Right lobe of liver (tissue), 6 donors: ENCODE measurements around the gene QTRT2. TPM values are rescaled to one million over a fixed set of nuclear protein-coding genes. Genes with fewer than 3 reads are reported as not detected.

Experiments
- ATAC-seq, 4 donors: fragments of 200-7000 bp; cut with Tn5 transposase; one replicate each; pipeline ENCODE4 v1.9.1; 2020; ENCODE audit warnings: mild to moderate bottlenecking in 4 of 4, moderate library complexity in 4 of 4
- DNase-seq, 3 donors: peaks; one replicate each; pipeline ENCODE4 v3.0.0-alpha.2; 2020
- H3K27ac ChIP-seq, 3 donors: fragments of 200-600 bp; one replicate each; pipeline ENCODE4 v1.8.0; 2022
- H3K27me3 ChIP-seq, 2 donors: fragments of 200-600 bp; one replicate each; pipeline ENCODE4 v1.8.0; 2022
- H3K36me3 ChIP-seq, 4 donors: fragments of 200-600 bp; sonication (generic) in 1 of 4; one replicate each; pipeline versions ENCODE4 v1.5.1 to v1.8.0; 2017 to 2022; ENCODE audit warnings: control low read depth in 1 of 4
- H3K4me1 ChIP-seq, 4 donors: fragments of 200-600 bp; sonication (generic) in 1 of 4; one replicate each; pipeline versions ENCODE4 v1.5.1 to v1.8.0; 2017 to 2022; ENCODE audit warnings: control low read depth in 1 of 4
- H3K4me3 ChIP-seq, 3 donors: fragments of 200-600 bp; one replicate each; pipeline ENCODE4 v1.8.0; 2022
- H3K9me3 ChIP-seq, 4 donors: fragments of 200-600 bp; sonication (generic) in 1 of 4; one replicate each; pipeline versions ENCODE4 v1.5.1 to v1.8.0; 2017 to 2022; ENCODE audit warnings: control low read depth in 1 of 4
- POLR2A ChIP-seq: fragments of 450-650 bp; IDR thresholded peaks from one replicate; pipeline ENCODE4 v1.6.1; 2017; ENCODE audit warnings: antibody characterized with exemption, mild to moderate bottlenecking
- WGBS: methylation state at CpG from one replicate; pipeline ENCODE4 v1.1.6; 2018; ENCODE audit warnings: low coverage, low lambda C conversion rate; ENCODE audit not compliant: insufficient coverage; ENCODE audit errors: missing lambda C conversion rate; 5-methylcytosine and 5-hydroxymethylcytosine counted together
- intact Hi-C, 2 donors: fragments of 100-400 bp; cut with DNase I; formaldehyde crosslinking; loops; one replicate each; pipeline versions ENCODE4 v1.11.2 to v1.14.1; 2022
- total RNA-seq, 6 experiments: library from RNA; depleted of rRNA in 2 of 6; stranded (reverse); fragments of >200 nt in 2 of 6; fragmentation: NEBNext Ultra II Directional in 3 of 6; extraction: Animal tissue kit (Norgen Biotek cat#: 25700) in 3 of 6; gene quantifications; one replicate each; pipeline versions ENCODE4 v1.1.0 to v1.2.4, GENCODE V29; 2016 to 2023
- TF ChIP-seq, protein P1 (sequence below), 4 donors: fragments of 200-600 bp in 3 of 4; fragments of 450-650 bp in 1 of 4; IDR thresholded peaks; one replicate each; pipeline versions ENCODE4 v1.5.1 to v1.8.0; 2016 to 2022; ENCODE audit warnings: antibody characterized with exemption in 4 of 4, mild to moderate bottlenecking in 2 of 4
- donor health status: DM: no; HTN: yes; CAD: no.
- donor health status: DM: no; HTN: no; CAD: no.
- donor health status: DM: no; HTN: no; CAD: no.
- donor health status: DM: no; HTN: yes; CAD: no.
- donor health status: DM: no; HTN: yes; CAD: no.

Gene QTRT2
- total RNA-seq, 6 experiments from 2014 or later, result 6.3 to 9.8 (median 7.8) TPM

DNA sequence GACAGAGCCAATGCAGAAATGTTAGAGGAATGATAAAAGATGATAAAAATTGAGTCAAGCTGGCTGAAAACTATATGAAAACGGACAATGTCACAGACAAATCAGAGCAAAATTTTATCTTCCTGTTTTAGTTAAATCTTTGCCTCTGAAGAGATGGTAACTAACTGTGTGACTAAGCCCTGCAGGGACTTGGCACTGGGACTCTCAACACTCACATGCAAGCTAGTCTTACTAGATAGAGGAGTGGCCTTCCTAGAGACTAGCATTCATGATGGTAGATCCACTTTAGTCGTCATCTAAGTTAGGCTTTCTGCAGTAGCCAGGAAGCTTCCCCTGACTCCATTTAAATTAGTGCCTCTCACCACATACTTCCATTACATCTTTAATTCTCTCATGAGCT is 4.3 kb upstream of the QTRT2 start:
- Histone ChIP-seq H3K27ac (no peak overlapping the region), H3K4me1 (peaks cover 0 to 5% (median 0%) of the 10 kb centered on the region in 4 donors), H3K27me3 (no peaks in the 10 kb centered on the region), H3K4me3 (no peak overlapping the region), H3K36me3 (no peaks in the 10 kb centered on the region), H3K9me3 (no peaks in the 10 kb centered on the region)
- WGBS, result 88% methylated on average over 1 of the region's 2 CpGs
- ATAC-seq (no peak), DNase-seq (no peak)
- TF ChIP-seq, protein P1, sequence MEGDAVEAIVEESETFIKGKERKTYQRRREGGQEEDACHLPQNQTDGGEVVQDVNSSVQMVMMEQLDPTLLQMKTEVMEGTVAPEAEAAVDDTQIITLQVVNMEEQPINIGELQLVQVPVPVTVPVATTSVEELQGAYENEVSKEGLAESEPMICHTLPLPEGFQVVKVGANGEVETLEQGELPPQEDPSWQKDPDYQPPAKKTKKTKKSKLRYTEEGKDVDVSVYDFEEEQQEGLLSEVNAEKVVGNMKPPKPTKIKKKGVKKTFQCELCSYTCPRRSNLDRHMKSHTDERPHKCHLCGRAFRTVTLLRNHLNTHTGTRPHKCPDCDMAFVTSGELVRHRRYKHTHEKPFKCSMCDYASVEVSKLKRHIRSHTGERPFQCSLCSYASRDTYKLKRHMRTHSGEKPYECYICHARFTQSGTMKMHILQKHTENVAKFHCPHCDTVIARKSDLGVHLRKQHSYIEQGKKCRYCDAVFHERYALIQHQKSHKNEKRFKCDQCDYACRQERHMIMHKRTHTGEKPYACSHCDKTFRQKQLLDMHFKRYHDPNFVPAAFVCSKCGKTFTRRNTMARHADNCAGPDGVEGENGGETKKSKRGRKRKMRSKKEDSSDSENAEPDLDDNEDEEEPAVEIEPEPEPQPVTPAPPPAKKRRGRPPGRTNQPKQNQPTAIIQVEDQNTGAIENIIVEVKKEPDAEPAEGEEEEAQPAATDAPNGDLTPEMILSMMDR (IDR thresholded peaks at IDR 0.05), result no peak
- intact Hi-C loops, result no loop called here

DNA sequence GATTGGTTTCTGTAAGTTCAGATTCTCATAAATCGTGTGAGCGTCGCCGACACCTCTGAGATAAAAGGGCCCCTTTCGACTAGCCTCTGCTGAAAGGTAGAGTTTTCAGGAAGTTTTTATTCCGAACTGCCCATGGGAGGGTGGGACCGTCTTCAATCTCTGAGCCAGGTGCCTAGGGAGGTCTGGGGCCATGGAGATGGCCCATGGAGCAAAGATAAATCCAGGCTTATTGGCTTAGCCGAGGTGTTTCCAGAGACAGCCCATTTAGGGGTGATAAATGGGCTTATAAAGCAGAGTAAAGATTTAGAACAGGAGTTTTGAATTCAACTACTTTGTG is 442 bp downstream of the QTRT2 start:
- WGBS, result 0% methylated on average over 1 of the region's 8 CpGs
- intact Hi-C loops, result no loop called here
- peak in 2 of 4 donors; percentile 1 to 2 for ATAC-seq

DNA sequence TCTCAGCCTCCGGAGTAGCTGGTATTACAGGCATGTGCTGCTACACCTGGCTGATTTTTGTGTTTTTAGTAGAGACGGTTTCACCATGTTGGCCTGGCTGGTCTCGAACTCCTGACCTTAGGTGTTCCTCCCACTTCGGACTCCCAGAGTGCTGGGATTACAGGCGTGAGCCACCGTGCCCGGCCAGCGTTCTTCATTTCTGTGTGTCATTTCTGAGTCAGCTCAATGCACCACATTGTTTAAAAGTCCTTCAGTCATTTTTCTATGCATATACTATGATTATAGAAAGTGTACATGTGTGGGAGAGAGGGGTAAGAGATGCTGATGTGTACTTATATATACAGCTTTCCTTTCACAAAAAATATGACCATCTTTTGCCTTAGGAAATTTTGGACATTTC is 2.1 kb downstream of the QTRT2 start:
- no peaks in the 10 kb centered on the region for H3K27me3 ChIP-seq
- H3K4me1 ChIP-seq, result peaks cover 0 to 14% (median 0%) of the 10 kb centered on the region in 4 donors
- no peak overlapping the region for H3K27ac ChIP-seq
- no peaks in the 10 kb centered on the region for H3K36me3 ChIP-seq
- H3K4me3 ChIP-seq, result no peak overlapping the region
- no peak for TF ChIP-seq POLR2A
- TF ChIP-seq, protein P1 (IDR thresholded peaks at IDR 0.05), result no peak
- WGBS, result 81% methylated on average over 7 of the region's 8 CpGs
- no peaks in the 10 kb centered on the region for H3K9me3 ChIP-seq
- ATAC-seq (no peak), DNase-seq (no peak)
- intact Hi-C loops, result no loop called here

More for the DNA sequence above, 442 bp downstream of the QTRT2 start:
- H3K4me1 ChIP-seq, result peaks cover 0 to 14% (median 0%) of the 10 kb centered on the region in 4 donors
- DNase-seq, result no peak
- no peaks in the 10 kb centered on the region for H3K27me3 ChIP-seq
- H3K27ac ChIP-seq, result peak overlapping the region; percentile 64 to 72 (median 66)
- peak overlapping the region; percentile 65 to 87 (median 83) for H3K4me3 ChIP-seq
- TF ChIP-seq, protein P1 (IDR thresholded peaks at IDR 0.05), result no peak
- TF ChIP-seq POLR2A, result no peak
- H3K36me3 ChIP-seq, result no peaks in the 10 kb centered on the region
- H3K9me3 ChIP-seq, result no peaks in the 10 kb centered on the region

DNA sequence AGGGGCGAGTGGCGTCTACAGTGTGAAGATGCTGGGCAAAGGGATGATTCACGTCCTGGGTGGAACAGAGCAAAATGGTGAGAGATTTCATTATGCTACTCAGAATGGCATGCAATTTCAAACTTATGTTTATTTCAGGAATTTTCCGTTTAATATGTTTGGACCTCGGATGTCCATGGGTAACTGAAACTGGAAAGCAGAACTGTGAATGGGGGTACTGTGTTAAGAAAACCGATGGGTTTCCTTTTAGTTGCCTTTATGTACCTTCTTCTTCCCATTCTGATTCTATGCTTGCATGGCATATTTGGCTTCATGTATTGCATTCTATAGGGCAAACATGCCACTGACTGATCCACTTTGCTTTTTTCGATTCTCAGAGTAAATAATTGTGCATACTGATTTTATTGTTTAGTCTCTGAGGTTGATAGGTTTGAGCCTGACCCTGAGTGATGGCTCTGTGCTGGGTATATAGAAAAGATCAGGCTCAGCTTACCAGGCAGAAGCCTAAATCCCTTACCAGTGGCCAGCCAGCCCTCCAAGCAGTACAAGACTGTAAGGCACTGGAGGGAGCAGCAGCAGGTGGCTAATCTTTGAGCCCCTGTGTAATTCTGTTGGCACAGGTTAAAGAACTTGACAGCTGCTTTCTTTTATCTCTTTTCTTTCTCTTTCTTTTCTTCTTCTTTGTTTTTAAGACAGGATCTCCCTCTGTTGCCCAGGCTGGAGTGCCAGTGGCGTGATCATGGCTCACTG is 4.5 kb downstream of the QTRT2 start:
- H3K27me3 ChIP-seq, result no peaks in the 10 kb centered on the region
- no peaks in the 10 kb centered on the region for H3K9me3 ChIP-seq
- no peak overlapping the region for H3K4me3 ChIP-seq
- WGBS, result 93% methylated on average over 6 of the region's 8 CpGs
- ATAC-seq, result no peak
- no peak overlapping the region for H3K27ac ChIP-seq
- H3K4me1 ChIP-seq, result peaks cover 0 to 12% (median 0%) of the 10 kb centered on the region in 4 donors
- no peak for DNase-seq
- peaks cover 0 to 10% (median 0%) of the 10 kb centered on the region in 4 donors for H3K36me3 ChIP-seq
- TF ChIP-seq, protein P1 (IDR thresholded peaks at IDR 0.05), result no peak
- TF ChIP-seq POLR2A, result no peak
- intact Hi-C loops, result no loop called here
